DMS53 treated with DMSO at 0.1 percent for 48 hours (cell line): ENCODE results near the gene S100A16.

ENCODE experiments used
- DNase-seq: peaks from one replicate; lab custom pipeline; 2025; ENCODE audit not compliant: unreplicated experiment; lab: John Stamatoyannopoulos, UW

The S100A16 gene

DNA sequence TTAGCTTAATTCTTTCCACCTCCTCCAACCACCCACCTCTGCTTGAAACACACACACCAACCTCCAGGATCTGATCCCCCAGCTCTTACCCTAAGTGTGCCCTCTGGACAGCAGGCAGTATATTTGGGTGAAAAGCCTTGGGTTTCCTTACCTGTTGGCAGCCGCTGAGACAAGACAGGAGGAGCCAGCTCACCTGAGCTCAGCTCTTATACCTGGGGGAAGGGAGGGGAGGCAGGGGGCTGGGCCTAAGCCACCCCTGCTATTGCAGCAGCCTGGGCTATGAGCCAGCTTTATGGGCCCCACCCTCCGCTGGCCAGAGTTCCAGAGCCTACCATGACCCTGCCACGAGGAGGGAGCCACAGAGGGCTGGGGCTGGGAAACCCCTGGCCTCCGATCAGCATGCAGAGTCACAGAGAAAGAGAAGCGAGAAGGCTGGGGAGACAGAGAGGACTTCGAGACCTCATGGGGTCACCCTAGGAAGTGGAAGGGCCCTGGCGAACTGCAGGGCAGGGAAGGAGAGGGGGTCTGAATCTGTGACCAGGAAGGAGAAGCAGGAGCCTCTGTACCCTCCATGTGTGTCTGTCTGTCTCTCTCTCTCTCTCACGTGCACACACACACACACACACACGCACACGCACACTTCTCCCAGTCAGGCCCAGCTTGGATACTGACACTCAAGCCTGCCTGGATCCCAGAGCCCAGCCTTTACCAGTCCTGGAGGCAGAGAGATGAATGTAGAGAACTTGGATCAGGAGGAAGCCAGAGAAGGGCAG is 3.4 kb upstream of the S100A16 start, which contains the start of gene S100A14:
TSS of gene S100A14 (minus strand) at position 182 of the 773 bp plus-strand sequence. CDS start 467 bp downstream, outside the sequence.
- no peak for DNase-seq

DNA sequence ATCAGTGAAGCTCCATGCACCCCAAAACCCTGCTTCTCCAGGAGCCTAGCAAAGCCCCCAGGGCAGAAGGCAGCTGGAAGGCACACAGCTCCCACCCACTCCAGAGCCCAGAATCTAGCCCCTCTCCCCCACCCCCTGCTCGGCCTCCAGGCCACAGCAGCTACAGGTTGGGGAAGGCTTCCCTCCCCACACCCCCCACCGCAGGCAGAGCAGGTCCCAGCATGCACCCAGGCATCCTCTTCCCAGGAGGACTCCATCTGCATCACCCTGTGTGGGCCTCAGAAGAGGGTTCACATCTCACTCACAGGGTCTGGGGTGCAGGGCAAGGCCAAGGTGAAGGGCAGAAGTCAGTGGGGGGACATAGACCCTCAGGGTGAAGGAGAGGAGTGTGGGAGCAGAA is 2.5 kb upstream of the S100A16 start:
- no peak for DNase-seq

DNA sequence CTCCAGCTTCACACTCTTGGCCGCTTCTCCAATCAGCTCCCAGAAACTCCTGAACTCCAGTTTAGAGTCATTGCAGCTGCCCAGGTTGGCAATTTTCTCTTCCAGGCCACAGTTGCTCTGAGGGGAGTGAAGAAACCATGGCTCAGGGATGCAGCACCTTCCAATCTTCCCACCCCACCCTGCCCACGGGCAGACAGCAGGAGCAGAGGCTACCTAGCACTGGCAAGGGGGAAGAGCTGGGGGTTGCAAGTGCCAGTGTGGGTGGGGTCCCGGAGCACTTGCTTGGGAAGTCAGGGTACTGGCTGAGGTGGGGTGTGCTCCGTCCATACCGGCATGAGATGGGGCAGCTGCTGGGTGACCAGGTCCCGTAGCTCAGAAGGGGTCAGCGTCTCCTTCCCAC is 2.0 kb upstream of the S100A16 start:
- DNase-seq: no peak

DNA sequence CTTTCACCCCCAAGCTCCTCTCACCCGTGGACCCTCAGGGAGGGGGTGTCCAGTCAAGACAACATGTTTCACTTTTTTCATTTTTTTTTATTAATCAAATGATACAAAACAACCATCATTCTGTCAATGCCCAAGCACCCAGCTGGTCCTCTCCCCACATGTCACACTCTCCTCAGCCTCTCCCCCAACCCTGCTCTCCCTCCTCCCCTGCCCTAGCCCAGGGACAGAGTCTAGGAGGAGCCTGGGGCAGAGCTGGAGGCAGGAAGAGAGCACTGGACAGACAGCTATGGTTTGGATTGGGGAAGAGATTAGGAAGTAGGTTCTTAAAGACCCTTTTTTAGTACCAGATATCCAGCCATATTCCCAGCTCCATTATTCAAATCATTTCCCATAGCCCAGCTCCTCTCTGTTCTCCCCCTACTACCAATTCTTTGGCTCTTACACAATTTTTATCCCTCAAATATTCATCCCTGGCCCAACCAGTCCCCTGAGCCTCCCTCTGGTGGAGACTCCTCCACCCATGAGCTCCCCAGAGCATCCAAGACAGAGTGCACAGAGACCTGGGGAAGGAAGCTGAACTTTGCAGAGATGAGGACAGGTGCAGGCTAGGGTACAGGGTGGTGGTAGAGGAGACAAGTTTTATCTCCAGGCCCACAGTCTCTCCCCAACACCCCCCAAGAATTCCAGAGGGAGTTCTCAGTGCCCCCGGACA is 1.4 kb upstream of the S100A16 start:
- DNase-seq: no peak

DNA sequence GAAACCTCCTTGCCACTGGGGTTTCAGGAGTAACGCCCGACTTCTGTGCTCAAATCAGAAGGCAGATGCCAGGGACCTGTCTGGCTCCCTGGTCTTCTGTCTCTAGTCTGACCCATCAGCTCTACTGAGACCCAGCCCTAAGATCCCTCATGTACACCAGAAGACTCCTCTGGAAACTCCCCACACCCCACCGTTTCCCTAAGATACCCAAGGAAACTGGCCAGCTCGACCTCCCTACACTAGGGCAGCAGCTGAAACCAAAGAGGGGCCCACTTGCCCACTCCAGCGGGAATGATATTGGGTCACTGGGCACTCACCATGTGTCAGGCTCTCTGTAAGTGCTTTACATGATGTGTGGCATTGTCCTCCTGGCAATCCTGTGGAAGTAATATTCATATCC is 469 bp upstream of the S100A16 start:
- no peak for DNase-seq

DNA sequence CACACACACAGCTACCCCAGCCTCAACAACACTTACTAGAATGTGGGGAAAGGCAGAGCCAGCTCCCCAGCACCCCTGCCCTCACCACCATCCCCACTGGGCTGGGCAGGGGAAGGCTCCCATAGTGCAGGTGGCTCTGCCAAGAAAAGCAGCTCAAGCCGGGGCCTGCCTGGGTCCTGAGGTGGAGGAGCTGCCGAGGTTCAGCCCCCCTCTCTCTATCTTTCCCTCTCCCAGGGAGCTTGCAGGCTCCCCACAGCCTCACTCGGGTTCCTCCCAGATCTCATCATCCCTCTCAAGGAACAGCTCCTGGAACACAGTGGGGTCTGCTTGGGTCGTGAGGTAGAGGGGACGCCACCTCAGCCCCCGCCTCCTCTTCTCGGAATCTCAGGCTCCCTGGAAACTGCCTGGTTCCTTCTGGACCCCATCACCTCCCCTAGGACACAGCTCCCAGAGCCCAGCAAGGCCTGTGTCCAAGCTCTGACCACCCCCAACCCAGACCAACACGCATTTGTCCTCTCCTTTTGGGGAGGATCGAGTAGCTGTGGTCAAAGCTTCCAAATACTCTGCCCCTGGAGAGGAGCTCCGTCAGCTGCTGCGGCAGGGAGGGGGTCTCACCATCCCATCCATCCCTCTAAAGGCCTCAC is 704 bp downstream of the S100A16 start:
- DNase-seq: no peak

DNA sequence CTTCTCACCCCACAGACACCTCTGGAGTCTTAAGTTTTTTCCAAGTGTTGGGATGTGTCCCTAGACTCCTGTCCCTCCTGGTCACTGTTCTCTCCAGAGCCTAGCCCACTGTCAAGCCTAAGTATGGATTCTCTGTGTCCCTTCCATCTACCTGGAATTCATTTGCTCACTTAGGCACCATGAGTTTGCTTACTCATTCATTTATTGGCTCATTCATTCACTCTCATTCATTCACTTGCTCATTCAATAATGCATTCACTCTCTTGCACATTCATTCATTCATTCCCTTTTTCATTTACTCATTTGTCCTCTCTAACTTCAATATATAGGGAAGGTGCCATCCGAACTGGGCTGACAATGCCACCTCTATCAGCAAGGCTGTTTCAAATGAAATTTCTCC is 1.6 kb downstream of the S100A16 start:
- no peak for DNase-seq

DNA sequence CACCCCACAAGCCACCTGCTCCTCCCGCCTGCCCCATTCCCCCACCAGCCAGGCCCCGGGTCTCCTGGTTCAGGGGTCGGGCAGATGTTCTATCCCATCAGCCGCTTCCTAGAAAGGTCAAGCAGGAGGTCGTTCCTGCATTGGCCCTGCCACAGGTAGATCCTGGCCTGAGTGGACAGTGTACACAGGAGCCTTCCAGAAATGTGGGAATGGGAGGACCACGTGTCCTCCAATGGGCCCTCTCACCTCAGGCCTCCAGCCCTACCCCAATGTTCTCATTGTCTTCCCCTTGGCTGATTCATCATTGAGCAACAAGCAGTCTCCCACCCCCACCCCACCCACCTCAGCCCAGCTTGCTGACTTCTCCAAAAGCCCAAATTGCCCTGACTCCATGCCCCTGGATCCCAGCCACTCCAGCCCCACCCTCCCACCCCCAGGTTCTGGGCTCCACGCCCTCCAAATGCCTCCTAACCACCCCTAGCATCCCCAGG is 2.1 kb downstream of the S100A16 start:
- DNase-seq: no peak

DNA sequence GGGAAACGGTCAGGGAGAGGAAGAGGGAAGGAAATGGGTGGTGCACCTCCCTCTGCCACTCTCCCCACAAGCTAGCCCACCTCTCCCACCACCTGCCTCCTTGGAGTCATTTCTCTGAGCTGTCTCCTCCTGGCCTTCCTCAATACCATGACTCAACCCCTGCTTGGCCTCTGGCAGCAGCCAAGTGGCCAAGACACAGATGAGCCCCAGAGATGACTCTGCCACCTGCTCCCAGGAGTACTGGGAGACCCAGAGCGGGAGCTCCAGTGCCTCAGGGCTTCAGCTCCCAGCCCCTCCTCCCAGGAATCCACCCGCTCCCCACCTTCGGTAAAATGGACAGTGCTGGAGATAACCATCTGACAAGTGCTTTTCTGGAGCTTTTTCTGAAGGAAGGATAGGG is 2.6 kb downstream of the S100A16 start:
- no peak for DNase-seq

DNA sequence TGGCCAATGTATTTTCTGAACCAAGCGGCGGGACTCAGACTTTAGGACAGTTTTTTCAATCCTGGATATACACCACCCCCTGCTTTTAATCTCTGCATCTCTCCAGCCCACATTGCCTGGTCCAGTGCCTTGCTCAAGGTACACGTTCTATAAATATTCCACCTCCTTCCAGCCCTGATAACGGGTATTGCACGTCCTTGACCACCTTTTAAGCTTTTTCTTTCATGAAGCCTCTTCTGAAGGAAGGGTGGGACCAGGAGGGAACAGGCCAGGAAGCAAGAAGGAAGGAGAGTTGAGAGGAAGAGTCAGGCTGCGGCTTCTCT is 3.4 kb downstream of the S100A16 start:
- no peak for DNase-seq

DNA sequence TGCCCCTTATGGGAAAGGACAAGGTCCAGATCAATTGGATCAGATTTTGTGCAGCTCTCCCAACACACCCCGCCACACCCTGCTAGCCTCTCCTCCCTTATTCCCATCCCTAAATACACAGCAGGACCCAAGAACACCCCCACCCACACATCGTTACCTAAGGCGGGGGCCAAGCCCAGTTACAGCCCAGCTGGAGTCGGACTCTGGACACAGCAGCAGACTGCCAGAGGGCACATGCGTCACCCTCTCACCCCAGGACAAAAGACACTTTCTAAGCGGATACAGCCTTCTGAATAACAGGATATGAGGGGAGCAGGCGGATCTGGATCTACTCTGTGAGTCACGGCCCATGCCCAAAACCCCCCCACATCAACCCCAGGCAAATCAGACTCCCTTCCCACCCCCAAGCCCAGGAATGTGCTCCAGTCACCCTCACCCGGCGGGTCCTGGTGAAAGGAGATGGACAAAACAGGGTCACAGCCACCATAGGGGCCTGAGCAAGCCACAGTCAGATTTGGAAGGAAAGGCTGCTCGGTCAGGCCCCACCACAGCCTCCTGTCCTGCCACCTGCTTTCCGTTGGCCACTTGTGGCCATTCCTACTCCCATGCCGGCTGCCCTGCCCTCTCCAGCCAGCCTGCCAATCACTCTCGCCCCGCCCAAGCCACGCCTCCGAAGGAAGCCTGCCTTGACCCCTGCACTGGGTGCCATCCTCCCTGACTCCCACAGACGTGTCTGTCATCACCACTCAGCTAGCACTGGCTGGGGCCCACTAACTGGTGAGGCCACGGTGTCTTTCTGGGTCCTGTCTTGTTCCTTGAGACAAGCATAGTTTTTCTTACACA is 4.0 kb downstream of the S100A16 start:
- no peak for DNase-seq

DNA sequence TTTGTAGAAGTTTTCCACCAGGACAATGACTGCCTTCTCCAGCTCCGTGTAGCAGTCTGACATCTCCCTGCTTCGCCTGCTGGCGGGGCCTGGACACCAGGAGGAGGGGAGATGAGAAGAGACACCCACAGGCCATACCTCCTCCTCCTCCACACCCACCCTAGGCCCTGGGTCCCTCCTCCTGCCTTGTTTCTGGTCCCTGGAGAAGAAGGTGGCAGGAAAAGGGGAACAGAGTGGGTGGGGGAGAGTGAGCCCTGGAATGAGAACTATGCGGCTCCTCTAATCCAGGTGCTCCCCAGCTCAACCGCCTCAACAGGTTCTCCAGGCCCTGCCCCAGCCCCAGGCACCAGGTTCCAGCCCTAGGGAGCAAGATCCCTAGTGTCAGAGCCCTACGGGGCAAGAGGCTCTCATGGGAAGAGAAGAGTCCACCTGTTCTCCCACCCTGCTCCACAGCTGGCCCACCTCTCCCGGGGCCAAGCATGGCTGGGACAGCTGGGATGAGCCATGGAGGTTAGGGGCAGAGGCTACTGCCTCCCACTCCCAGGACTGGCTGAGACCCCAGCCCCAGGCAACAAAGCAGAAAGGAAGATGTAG is 4.8 kb downstream of the S100A16 start:
- DNase-seq: no peak

DNA sequence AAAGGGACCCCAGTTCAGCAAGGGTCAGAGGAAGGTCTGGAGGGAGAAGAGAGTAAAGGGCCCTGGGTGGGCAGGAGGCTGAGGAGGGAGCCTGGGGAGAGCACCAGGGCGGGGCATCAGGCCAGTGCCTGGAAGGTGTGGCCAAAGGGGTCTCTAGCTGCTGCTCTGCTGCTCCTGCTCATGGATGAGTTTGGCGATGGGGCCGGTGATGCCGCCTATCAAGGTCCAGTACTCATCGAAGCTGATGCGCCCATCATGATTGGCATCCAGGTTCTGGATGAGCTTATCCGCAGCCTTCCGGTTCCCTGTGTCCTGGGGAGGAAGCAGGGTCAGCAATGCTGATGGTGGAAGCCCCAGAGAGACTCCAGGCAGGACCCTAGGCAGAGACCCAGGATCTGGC is 5.6 kb downstream of the S100A16 start:
- no peak for DNase-seq

DNA sequence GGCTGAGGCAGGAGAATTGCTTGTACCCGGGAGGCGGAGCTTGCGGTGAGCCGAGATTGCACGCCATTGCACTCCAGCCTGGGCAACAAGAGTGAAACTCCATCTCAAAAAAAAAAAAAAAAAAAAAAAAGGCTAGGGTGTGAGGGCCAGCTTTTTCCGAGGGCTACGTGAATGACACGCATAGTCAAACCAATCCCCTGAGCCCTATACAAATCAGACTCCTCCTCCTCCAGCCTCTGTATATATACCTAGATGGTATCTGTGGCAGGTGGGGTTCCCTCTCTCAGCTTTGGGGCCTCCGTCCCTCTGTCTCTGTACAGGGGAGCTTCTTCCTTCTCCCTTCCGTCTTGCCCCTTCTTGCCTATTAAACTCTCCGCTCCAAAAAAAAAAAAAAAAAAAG is 6.7 kb downstream of the S100A16 start:
- no peak for DNase-seq

DNA sequence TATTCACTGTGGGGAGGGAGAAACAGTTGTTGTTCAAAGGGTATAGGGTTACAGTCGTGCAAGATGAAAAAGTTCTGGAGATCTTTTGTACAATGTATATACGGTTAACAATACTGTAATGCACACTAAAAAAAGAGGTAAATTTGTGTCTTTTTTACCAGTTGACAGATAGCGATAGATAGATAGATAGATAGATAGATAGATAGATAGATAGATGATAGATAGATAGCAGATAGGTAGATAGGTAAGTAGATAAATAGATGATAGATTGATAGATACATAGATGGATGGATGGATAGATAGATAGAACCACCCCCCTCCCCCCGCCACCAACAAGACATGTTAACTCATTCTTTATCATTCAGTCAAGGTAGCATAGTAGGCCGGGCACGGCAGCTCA is 10.2 kb downstream of the S100A16 start:
- no peak for DNase-seq

DNA sequence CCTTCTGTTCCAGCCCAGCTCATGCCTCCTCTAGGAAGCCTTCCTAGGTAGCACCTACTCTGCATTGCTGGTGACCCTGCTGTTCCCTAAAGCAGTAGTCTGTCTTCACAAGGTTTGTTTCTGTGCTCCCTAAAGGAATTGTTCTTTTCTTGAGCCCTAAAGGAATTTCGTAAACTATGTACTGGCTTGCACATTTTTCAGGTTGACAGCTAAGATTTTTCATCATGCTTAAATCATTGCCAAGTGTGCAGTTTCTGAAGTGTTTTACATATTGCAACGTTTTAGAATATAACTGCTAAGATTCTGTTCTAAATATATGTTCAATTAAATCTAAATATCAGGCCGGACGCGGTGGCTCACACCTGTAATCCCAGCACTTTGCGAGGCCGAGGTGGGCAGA is 13.1 kb downstream of the S100A16 start:
- no peak for DNase-seq

DNA sequence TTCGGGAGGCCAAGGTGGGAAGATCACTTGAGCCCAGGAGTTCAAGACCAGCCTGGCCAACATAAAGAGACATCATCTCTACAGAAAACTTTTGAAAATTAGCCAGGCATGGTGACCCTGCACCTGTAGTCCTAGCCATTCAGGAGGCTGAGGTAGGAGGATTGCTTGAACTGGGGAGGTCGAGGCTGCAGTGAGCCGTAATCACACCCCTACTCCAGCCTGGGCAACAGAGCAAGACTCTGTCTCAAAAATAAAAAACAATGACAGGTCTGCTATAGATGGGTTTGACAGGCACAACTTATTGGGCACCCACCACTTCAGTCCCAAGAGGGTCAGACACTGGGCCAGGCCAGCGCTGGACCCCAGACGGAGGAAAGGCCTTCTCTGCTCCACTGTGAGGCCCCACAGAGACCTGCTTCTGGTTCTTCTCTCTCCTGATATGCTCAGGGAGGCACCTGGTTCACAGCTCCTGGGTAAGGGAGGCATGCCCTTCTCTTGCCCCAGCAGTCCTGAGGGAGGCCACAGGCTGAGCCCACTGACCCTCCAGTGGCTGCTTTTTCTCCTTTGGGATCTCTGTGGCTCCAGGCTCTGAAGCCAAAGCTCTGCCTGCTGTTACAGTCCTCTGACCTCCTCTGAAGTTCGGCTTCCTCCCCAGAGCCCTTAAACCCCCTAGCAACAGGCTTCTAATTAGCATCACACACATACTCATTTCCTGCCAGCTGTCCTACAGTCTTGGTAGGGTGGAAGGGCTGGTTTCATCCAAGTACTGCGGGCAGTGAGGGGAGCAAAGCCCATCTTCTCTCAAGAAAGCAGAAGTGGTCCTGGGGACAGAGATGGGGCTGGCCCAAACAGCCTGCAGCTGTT is 14.4 kb downstream of the S100A16 start:
- no peak for DNase-seq

DNA sequence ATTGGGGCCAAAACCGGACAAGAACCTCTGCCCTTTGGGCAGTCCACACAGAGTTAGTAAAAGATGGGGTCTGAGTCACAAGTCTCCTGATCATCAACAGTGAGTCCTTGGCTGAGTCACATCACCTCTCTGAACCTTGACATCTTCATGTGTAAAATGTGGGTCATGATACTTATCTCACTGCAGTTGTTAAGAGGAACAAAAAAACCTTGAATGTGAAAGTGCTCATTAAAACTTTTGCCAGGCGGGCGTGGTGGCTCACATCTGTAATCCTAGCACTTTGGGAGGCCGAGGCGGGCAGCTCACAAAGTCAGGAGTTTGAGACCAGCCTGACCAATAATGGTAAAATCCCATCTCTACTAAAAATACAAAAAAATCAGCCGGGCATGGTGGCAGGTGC is 15.7 kb downstream of the S100A16 start:
- no peak for DNase-seq

DNA sequence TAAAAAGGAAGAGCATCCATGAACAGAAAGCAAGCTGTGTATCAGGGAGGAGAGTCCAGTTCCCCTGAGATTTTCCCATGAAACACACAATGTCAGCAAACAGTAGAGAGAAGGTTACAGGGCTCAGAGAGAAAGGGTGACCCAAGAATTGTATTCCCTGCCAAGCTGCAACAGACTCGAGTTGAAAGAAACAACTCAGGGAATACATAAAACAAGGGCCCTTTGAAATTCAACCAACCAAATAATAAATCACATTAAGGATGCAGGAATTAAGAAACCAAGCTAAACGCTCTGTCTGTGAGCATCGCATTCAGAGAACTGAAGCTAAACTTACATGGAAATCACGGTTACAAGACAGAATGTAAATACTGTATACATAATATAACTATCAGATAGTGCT is 20.2 kb downstream of the S100A16 start:
- DNase-seq: no peak

DNA sequence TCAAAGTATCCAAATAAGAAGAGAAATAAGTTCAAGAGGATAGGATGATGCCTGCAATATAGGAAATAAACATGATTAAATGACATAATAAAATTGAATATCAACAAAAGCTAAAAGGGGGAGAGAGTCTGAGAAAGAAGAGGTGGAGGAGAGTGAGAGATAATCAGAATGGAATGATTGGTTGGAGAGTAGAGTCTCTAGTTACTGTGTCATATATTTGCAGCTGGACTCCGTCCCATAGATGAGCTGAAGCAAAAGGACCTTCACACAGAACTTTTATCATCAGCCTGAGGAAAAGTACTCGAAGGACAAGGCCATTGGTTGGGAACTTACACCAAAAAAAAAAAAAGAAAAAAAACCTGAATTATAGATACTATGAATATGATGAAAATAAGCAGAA is 24.5 kb downstream of the S100A16 start:
- DNase-seq: no peak
